ENCODE data around the gene PHKG2.

The PHKG2 gene

GRCh38 chr16:30777591-30778297 lies 29.5 kb downstream of the PHKG2 start:
- no peak for DNase-seq

GRCh38 chr16:30778549-30779244 lies 30.5 kb downstream of the PHKG2 start:
- DNase-seq: no peak

GRCh38 chr16:30779596-30779995 lies 31.4 kb downstream of the PHKG2 start:
- DNase-seq: no peak

DNA sequence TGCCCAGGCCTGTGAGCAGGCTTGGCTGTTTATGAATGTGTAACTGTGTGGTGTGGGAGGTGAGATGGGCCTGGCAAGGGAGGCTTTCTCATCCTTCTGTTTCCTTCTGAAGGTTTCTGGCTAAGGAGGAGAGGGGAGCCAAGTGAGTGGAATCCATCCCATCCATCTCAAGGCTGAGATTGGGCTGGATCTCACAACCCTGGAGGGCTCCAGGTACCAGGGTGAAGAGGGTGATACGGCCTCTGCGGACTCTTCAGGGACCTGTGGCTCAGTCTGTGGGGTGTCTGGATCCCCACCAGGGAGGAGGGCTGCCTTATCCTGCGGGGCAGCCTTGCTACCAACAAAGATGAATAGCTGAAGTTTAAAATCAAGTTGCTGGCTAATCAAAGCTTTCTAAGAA lies 31.8 kb downstream of the PHKG2 start:
- no peak for DNase-seq

DNA sequence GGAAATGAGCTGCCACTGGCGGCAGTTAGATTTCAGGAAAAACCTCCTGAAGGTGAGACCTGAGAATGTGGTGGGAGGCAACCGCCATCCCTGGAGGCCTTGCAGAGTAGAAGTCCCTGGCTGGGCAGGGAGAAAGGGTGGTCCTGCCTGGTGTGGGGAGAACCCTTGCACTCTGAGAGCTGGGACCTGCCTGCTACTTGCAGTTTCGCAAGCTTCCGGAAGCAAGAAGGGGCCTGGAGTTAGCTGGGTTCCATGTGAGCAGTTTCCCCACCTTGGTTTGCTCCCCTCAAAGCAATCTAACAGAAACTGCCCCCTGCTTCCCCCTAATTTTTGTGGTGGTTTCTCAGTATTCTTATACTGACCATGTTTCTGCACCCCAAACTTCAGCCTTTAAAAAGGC lies 32.3 kb downstream of the PHKG2 start:
- DNase-seq: no peak

DNA sequence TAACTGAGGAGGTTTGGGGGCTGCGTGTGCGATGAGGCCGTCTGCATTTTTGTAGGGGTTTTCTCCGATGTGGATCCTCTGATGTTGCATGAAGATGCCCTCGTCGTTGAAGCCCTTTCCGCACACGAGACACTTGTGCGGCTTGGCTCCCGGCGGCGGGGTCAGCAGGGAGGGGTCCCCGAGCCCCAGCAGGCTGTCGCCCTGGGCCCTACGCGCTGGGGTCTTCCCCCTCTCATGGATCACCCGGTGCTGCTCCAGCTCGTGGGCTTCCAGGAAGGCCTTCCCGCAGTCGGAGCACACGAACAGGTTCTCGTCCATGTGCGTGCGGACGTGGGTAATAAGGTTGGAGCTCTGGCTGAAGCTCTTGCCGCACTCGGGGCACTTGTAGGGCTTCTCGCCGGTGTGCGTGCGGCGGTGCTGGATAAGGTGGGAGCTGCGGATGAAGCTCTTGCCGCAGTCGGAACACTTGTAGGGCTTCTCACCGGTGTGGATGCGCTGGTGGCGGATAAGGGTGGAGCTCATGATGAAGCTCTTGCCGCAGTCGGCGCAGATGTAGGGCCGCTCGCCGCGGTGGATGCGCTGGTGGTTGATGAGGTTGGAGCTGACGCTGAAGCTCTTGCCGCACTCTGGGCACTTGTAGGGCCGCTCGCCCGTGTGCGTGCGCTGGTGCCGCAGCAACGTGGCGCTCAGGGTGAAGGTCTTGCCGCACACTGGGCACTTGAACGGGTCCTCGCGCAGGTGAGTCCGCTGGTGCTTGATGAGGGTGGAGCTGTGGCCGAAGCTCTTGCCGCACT lies 34.5 kb downstream of the PHKG2 start:
- DNase-seq: no peak

DNA sequence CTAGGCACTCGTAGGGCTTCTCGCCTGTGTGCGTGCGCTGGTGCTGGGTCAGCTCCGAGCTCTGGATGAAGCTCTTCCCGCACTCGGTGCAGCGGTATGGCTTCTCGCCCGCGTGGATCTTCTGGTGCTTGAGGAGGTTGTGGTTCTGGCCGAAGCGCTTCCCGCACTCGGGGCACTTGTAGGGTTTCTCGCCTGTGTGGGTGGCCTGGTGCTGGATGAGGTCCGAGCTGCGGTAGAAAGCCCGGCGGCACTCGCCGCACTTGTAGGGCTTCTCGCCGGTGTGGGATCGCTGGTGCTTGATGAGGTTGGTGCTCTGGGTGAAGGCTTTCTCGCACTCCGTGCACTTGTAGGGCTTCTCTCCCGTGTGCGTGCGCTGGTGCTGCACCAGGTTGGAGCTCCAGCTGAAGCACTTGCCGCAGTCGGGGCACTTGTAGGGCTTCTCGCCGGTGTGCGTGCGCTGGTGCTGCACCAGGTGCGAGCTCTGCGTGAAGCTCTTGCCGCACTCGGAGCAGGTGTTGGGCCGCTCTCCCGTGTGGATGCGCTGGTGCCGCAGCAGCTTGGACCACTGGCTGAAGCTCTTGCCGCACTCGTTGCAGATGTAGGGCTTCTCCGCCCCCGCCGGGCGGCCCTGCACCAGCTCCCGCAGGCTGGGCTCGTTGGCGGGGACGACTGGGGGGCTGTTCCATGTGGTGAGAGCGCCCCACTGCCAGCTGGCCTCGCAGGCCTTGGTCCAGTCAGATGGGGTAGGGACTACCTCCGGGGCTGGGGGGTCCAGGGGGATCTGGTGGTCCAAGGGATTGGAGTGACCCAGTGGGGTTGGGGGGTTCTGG lies 35.3 kb downstream of the PHKG2 start:
- DNase-seq: no peak

DNA sequence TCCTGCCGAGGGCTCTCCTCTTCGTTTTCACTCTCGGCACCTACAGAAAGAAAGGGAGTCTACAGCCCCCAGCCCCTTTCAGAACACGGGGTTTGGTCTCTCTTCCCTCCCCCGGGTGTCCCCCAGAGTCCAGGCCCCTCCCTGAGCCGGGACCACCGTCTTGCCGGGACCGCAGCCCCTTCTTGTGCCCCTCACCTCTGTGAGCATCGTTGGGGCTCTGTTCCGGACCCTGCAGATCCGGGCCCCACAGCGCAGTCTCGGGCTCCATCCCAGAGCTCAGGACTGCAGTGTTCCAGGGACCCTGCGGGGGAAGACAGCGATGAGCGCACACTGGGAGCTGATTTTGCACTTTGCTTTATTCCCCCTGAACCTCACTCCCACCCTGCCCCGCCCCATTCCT lies 36.0 kb downstream of the PHKG2 start:
- no peak for DNase-seq

GRCh38 chr16:30785126-30786106 lies 37.2 kb downstream of the PHKG2 start:
- no peak for DNase-seq

DNA sequence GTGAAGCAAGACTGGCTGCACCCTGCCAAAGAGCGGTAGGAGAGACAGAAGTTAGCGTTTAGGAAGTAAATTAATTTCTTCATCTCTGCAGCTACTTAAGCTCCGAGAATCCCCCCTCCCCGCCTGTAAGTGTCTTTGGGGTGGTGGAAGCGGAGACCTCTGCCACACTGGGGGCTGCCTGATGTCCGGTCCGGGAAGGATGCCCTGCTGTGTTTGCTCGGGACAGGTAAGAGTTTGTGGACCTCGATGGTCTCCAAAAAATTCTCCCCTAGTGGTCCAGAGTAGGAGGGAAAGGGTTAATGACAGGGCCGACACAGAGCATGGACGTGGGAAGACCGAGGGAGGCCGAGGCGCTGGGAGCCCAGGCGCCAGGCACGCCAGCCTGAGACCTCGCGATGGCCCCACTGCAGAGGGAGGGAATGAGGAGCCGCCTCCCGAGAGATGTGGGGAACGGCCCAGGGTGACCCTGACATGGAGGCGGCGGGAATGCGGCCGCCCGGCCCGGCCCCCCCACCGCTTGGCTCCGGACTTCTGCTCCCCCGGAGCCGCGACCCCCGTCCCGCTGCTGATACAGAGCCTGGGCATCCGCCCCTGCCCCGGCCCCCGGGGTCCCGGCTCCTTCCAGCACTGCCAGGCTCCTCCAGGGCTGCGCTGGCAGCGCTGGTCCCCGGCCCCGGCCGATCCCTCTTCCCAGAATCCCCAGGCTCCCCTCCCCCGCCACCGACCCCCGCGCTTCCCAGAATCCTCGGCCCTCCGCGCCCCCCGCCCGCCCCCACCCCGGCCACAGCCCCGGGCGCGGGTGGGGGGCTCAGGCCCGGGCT lies 38.1 kb downstream of the PHKG2 start:
- DNase-seq: no peak

- no peak for DNase-seq
Measured at GRCh38 chr16:30786936-30787612, 38.8 kb downstream of the PHKG2 start, which contains the start of gene ZNF629. Gene ZNF629, minus strand, starts transcription at chr16:30787205. Its CDS starts 2,723 bp downstream, at chr16:30784482.

DNA sequence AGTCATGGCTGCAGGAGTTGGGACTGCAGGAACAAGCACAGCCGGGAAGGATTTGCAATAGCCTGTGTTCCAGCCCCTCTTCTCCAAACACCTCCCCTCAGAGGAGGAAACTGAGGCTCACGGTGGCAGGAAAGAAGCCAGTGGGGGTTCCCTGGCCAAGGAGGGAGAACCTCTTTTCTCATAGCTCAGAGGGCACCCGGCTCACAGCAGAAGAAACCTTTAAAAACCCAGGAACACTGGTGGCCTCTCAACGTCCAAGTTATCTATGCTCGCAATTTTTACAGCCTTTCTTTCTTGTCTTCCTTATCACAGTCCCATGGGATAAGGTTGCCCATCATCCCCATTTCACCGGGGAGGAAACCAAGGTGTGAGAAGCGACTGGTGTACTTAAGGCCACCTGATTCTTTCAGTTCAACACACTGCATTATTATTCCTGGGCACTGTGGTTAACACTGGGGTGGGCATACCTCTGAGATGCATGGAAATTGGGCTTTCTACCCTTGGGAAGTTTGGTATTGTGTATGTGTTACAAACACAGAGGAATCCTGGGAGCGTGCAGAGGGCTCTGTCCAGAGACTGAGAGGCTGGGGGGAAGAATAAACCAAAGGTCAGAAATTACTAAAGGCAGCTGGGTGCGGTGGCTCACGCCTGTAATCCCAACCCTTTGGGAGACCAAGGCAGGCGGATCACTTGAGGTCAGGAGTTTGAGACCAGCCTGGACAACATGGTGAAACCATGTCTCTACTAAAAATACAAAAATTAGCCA lies 39.6 kb downstream of the PHKG2 start:
- no peak for DNase-seq

DNA sequence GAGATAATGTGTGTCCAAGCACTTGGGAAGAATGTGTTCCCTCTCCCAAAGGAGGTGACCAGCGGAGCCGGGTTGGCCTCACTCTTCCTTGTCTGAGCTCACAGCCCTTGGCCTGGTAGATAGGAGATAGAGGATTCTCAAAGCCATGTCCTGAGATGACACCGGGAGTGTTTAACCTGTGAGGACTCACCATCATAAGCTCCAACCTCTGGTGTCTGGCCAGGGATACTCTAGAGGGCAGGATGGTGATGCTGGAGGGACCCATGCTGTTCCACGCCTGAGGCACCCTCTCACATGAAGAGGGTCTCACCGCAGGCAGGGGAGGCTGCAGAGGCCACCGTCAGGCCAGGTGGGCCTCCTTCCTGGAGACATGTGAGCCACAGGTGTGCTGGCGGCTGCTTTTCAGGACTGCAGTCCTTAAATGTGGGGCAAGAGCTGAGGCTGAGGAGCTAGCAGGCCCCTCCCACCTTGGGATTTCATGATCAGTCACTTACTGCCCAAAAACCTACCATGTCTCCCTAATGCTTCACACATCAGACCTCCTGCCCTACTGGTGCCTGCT lies 45.4 kb downstream of the PHKG2 start:
- no peak for DNase-seq

GRCh38 chr16:30794634-30795033 lies 46.4 kb downstream of the PHKG2 start:
- no peak for DNase-seq

DNA sequence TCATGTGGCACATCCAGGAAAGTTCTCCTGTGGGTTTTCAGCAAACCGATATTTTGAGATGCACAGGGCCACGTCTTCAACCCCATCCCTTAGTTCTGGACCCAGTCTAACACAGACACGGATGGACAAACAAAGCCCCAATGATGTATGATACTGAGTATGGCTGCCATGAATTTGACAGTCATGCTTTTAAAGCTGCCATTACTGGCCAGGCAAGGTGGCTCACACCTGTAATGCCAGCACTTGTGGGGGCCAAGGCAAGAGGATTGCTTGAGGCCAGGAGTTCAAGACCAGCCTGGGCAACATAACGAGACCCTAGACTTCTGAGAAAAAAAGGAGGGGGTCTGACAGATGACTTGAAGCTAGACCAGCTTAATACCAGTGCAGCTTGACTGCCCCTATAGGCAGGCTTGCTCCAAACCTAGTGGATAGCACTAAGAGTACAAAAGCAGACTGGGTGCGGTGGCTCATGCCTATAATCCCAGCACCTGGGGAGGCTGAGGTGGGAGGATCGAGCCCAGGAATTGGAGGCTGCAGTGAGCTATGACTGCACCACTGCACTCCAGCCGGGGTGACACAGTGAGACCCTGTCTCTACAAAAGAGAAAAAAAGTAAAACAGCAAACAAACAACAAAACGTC lies 49.6 kb downstream of the PHKG2 start:
- DNase-seq: no peak
